ENCODE measurements around the gene PPL.

The PPL gene

DNA sequence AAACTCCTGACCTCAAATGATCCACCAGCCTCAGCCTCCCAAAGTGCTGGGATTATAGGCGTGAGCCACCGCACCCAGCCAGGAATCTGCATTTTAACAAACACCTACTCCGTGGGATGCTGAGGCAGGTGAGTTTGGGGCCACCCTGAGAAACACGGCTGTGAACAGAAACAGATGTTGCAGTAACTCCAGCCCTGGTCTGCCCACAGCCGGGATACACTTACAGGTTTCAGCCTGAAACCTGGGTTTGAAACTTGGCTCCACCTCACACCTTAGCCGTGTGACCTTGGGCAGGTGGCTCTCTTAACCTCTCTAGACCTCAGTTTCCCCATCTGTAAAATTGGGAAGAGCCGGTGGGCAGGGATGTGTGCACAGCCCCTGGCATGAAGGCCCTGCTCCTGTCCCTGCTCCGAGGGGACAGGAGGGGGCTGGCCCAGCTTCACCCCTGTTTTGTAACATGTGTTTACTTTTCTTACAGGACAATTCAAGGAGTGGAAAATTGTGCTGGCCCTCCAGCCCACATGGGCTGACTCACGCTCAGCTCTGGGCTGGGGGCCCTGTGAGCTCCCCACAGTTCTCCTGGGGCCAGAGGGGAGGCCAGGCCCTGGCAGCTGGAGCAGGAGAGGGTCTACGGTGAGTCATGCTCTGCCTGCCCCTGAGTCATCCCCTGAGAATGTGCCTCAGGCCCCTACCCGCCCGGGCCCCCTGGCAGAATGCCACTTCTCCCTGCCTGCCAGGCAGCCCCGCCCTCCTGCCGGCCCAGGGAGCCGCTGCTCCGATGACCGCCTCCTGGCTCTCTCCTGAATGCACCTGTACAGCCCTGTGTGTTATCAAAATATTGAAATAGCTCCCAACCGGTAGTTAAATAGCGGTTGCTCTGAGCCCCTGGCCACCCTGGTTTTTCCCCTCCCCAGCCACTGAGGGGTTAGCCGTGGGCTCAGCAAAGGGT is 7.7 kb upstream of the PPL start (continued):
- TF ChIP-seq ZNF610 (tag by site-specific recombination; IDR thresholded peaks at IDR 0.05; ENCODE audit: borderline replicate concordance) (no peak), ZNF341 (tag by site-specific recombination; IDR thresholded peaks at IDR 0.05; ENCODE audit: low read depth) (0 out of 2 replicates have a peak, but pooled peaks have one; percentile 25), ZNF529 (tag by site-specific recombination; IDR thresholded peaks at IDR 0.05; ENCODE audit: insufficient replicate concordance) (no peak), ZBTB1 (tag by site-specific recombination; IDR thresholded peaks at IDR 0.05) (no peak), TRIM28 (IDR thresholded peaks at IDR 0.05; ENCODE audit: borderline replicate concordance, low read length) (no peak), ZNF596 (tag by site-specific recombination; IDR thresholded peaks at IDR 0.05) (no peak), ZNF423 (tag by site-specific recombination; IDR thresholded peaks at IDR 0.05) (no peak), ZBTB17 (tag by site-specific recombination; IDR thresholded peaks at IDR 0.05) (peak; percentile 84), ZNF140 (tag by site-specific recombination; IDR thresholded peaks at IDR 0.05) (no peak), GFI1B (tag by site-specific recombination; IDR thresholded peaks at IDR 0.05) (no peak), ZBTB8A (tag by site-specific recombination; IDR thresholded peaks at IDR 0.05) (peak; percentile 79), ZNF404 (tag by site-specific recombination; IDR thresholded peaks at IDR 0.05) (no peak), SALL2 (tag by site-specific recombination; IDR thresholded peaks at IDR 0.05; ENCODE audit: borderline replicate concordance) (no peak), YY1 (tag by site-specific recombination; IDR thresholded peaks at IDR 0.05) (no peak), ZNF274 (IDR thresholded peaks at IDR 0.05; ENCODE audit: low read length) (no peak), ZNF274 (tag by site-specific recombination; IDR thresholded peaks at IDR 0.05; ENCODE audit: borderline replicate concordance) (no peak), ZNF416 (tag by site-specific recombination; IDR thresholded peaks at IDR 0.05) (no peak), KLF16 (tag by site-specific recombination; IDR thresholded peaks at IDR 0.05) (peak; percentile 95), ZNF133 (tag by site-specific recombination; IDR thresholded peaks at IDR 0.05) (no peak), ZNF223 (tag by site-specific recombination; IDR thresholded peaks at IDR 0.05) (no peak), ZNF501 (tag by site-specific recombination; IDR thresholded peaks at IDR 0.05) (peak; percentile 28; the same call in 1 of the 2 replicates)
- TF ChIP-seq, protein P1, sequence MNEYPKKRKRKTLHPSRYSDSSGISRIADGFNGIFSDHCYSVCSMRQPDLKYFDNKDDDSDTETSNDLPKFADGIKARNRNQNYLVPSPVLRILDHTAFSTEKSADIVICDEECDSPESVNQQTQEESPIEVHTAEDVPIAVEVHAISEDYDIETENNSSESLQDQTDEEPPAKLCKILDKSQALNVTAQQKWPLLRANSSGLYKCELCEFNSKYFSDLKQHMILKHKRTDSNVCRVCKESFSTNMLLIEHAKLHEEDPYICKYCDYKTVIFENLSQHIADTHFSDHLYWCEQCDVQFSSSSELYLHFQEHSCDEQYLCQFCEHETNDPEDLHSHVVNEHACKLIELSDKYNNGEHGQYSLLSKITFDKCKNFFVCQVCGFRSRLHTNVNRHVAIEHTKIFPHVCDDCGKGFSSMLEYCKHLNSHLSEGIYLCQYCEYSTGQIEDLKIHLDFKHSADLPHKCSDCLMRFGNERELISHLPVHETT (tag by site-specific recombination; IDR thresholded peaks at IDR 0.05): peak; percentile 98
- TF ChIP-seq, protein P2, sequence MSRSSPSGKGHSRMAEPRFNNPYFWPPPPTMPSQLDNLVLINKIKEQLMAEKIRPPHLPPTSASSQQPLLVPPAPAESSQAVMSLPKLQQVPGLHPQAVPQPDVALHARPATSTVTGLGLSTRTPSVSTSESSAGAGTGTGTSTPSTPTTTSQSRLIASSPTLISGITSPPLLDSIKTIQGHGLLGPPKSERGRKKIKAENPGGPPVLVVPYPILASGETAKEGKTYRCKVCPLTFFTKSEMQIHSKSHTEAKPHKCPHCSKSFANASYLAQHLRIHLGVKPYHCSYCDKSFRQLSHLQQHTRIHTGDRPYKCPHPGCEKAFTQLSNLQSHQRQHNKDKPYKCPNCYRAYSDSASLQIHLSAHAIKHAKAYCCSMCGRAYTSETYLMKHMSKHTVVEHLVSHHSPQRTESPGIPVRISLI (tag by site-specific recombination; IDR thresholded peaks at IDR 0.05): no peak
- TF ChIP-seq, protein P3, sequence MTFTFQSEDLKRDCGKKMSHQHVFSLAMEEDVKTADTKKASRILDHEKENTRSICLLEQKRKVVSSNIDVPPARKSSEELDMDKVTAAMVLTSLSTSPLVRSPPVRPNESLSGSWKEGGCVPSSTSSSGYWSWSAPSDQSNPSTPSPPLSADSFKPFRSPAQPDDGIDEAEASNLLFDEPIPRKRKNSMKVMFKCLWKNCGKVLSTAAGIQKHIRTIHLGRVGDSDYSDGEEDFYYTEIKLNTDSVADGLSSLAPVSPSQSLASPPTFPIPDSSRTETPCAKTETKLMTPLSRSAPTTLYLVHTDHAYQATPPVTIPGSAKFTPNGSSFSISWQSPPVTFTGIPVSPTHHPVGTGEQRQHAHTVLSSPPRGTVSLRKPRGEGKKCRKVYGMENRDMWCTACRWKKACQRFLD (tag by site-specific recombination; IDR thresholded peaks at IDR 0.05): no peak
- TF ChIP-seq, protein P4, sequence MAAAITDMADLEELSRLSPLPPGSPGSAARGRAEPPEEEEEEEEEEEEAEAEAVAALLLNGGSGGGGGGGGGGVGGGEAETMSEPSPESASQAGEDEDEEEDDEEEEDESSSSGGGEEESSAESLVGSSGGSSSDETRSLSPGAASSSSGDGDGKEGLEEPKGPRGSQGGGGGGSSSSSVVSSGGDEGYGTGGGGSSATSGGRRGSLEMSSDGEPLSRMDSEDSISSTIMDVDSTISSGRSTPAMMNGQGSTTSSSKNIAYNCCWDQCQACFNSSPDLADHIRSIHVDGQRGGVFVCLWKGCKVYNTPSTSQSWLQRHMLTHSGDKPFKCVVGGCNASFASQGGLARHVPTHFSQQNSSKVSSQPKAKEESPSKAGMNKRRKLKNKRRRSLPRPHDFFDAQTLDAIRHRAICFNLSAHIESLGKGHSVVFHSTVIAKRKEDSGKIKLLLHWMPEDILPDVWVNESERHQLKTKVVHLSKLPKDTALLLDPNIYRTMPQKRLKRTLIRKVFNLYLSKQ (tag by site-specific recombination; IDR thresholded peaks at IDR 0.05; ENCODE audit: borderline replicate concordance): no peak
- TF ChIP-seq, protein P5, sequence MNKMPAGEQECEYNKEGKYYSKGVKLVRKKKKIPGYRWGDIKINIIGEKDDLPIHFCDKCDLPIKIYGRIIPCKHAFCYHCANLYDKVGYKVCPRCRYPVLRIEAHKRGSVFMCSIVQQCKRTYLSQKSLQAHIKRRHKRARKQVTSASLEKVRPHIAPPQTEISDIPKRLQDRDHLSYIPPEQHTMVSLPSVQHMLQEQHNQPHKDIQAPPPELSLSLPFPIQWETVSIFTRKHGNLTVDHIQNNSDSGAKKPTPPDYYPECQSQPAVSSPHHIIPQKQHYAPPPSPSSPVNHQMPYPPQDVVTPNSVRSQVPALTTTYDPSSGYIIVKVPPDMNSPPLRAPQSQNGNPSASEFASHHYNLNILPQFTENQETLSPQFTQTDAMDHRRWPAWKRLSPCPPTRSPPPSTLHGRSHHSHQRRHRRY (tag by site-specific recombination; IDR thresholded peaks at IDR 0.05): no peak
- TF ChIP-seq, protein P6, sequence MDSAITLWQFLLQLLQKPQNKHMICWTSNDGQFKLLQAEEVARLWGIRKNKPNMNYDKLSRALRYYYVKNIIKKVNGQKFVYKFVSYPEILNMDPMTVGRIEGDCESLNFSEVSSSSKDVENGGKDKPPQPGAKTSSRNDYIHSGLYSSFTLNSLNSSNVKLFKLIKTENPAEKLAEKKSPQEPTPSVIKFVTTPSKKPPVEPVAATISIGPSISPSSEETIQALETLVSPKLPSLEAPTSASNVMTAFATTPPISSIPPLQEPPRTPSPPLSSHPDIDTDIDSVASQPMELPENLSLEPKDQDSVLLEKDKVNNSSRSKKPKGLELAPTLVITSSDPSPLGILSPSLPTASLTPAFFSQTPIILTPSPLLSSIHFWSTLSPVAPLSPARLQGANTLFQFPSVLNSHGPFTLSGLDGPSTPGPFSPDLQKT (IDR thresholded peaks at IDR 0.05; ENCODE audit: borderline replicate concordance, low read depth, low read length): no peak
- TF ChIP-seq, protein P7, sequence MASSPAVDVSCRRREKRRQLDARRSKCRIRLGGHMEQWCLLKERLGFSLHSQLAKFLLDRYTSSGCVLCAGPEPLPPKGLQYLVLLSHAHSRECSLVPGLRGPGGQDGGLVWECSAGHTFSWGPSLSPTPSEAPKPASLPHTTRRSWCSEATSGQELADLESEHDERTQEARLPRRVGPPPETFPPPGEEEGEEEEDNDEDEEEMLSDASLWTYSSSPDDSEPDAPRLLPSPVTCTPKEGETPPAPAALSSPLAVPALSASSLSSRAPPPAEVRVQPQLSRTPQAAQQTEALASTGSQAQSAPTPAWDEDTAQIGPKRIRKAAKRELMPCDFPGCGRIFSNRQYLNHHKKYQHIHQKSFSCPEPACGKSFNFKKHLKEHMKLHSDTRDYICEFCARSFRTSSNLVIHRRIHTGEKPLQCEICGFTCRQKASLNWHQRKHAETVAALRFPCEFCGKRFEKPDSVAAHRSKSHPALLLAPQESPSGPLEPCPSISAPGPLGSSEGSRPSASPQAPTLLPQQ (tag by site-specific recombination; IDR thresholded peaks at IDR 0.05): peak; percentile 95
- TF ChIP-seq, protein P8, sequence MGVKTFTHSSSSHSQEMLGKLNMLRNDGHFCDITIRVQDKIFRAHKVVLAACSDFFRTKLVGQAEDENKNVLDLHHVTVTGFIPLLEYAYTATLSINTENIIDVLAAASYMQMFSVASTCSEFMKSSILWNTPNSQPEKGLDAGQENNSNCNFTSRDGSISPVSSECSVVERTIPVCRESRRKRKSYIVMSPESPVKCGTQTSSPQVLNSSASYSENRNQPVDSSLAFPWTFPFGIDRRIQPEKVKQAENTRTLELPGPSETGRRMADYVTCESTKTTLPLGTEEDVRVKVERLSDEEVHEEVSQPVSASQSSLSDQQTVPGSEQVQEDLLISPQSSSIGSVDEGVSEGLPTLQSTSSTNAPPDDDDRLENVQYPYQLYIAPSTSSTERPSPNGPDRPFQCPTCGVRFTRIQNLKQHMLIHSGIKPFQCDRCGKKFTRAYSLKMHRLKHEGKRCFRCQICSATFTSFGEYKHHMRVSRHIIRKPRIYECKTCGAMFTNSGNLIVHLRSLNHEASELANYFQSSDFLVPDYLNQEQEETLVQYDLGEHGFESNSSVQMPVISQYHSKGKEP (tag by site-specific recombination; IDR thresholded peaks at IDR 0.05): peak; percentile 15; the same call in 1 of the 2 replicates

Data from HEK293 (cell line).